HG03066 (cell line): ENCODE measurements around the gene TTF1.

Source experiments
- ATAC-seq: cut with Tn5 transposase; IDR thresholded peaks from one replicate; pipeline ENCODE4 v1.9.1; 2021; ENCODE audit warnings: low read depth; ENCODE audit not compliant: unreplicated experiment

The TTF1 gene

GRCh38 chr9:132369421-132369820, 37.2 kb downstream of the TTF1 start:
- no peak for ATAC-seq

GRCh38 chr9:132367613-132368313, 38.9 kb downstream of the TTF1 start:
- no peak for ATAC-seq

- ATAC-seq = no peak
Measured at GRCh38 chr9:132366481-132366880, 40.2 kb downstream of the TTF1 start.

- ATAC-seq = no peak
Measured at GRCh38 chr9:132365986-132366385, 40.7 kb downstream of the TTF1 start.

- ATAC-seq = no peak
Measured at GRCh38 chr9:132364068-132364467, 42.6 kb downstream of the TTF1 start.

GRCh38 chr9:132357764-132358163, 48.9 kb downstream of the TTF1 start:
- no peak for ATAC-seq

- no peak for ATAC-seq
Measured at GRCh38 chr9:132356324-132356924, 50.2 kb downstream of the TTF1 start.

GRCh38 chr9:132354637-132355355, 51.8 kb downstream of the TTF1 start, which contains the start of gene SETX:
Gene SETX (minus strand): TSS chr9:132354986. CDS start chr9:132349428, 5,558 bp downstream.
- peak; percentile 83 for ATAC-seq

- no peak for ATAC-seq
Measured at GRCh38 chr9:132351404-132352045, 55.1 kb downstream of the TTF1 start.

- ATAC-seq = no peak
Measured at GRCh38 chr9:132350861-132351315, 55.8 kb downstream of the TTF1 start.

GRCh38 chr9:132348676-132349075, 58.0 kb downstream of the TTF1 start:
- no peak for ATAC-seq

GRCh38 chr9:132346177-132346576, 60.5 kb downstream of the TTF1 start:
- no peak for ATAC-seq

GRCh38 chr9:132341177-132341840, 65.3 kb downstream of the TTF1 start:
- no peak for ATAC-seq

GRCh38 chr9:132334364-132334763, 72.3 kb downstream of the TTF1 start:
- no peak for ATAC-seq

GRCh38 chr9:132333556-132333955, 73.1 kb downstream of the TTF1 start:
- ATAC-seq = no peak

GRCh38 chr9:132328580-132328979, 78.1 kb downstream of the TTF1 start:
- no peak for ATAC-seq

- no peak for ATAC-seq
Measured at GRCh38 chr9:132327537-132327936, 79.1 kb downstream of the TTF1 start.
